ENCODE measurements around the gene OR52D1. TPM values are rescaled to one million over a fixed set of nuclear protein-coding genes. Genes with fewer than 3 reads are reported as not detected.

The OR52D1 gene
- total RNA-seq, 1 donor from 2014 or later = not detected

GRCh38 chr11:5527716-5528115, 39.2 kb downstream of the OR52D1 start:
- intact Hi-C loops (cut with DNase I) = no loop called here
- H3K27ac ChIP-seq = no peak overlapping the region

GRCh38 chr11:5528495-5528894, 40.0 kb downstream of the OR52D1 start:
- TF ChIP-seq, protein P1, sequence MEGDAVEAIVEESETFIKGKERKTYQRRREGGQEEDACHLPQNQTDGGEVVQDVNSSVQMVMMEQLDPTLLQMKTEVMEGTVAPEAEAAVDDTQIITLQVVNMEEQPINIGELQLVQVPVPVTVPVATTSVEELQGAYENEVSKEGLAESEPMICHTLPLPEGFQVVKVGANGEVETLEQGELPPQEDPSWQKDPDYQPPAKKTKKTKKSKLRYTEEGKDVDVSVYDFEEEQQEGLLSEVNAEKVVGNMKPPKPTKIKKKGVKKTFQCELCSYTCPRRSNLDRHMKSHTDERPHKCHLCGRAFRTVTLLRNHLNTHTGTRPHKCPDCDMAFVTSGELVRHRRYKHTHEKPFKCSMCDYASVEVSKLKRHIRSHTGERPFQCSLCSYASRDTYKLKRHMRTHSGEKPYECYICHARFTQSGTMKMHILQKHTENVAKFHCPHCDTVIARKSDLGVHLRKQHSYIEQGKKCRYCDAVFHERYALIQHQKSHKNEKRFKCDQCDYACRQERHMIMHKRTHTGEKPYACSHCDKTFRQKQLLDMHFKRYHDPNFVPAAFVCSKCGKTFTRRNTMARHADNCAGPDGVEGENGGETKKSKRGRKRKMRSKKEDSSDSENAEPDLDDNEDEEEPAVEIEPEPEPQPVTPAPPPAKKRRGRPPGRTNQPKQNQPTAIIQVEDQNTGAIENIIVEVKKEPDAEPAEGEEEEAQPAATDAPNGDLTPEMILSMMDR (IDR thresholded peaks at IDR 0.05) = no peak
- Histone ChIP-seq H3K4me1 (no peaks in the 10 kb centered on the region), H3K27me3 (no peaks in the 10 kb centered on the region), H3K27ac (no peak overlapping the region), H3K36me3 (no peaks in the 10 kb centered on the region), H3K9me3 (no peaks in the 10 kb centered on the region), H3K4me3 (no peak overlapping the region)
- intact Hi-C loops (cut with DNase I) = no loop called here
- ATAC-seq (no peak), DNase-seq (no peak)

More at GRCh38 chr11:5527716-5528115, 39.2 kb downstream of the OR52D1 start:
- Histone ChIP-seq H3K36me3 (no peaks in the 10 kb centered on the region), H3K4me3 (no peak overlapping the region), H3K4me1 (no peaks in the 10 kb centered on the region), H3K9me3 (no peaks in the 10 kb centered on the region), H3K27me3 (no peaks in the 10 kb centered on the region)
- DNase-seq = no peak
- ATAC-seq = no peak
- TF ChIP-seq, protein P1 (IDR thresholded peaks at IDR 0.05) = no peak

- no peaks in the 10 kb centered on the region for H3K36me3 ChIP-seq
- H3K4me1 ChIP-seq = no peaks in the 10 kb centered on the region
- TF ChIP-seq, protein P1 (IDR thresholded peaks at IDR 0.05) = no peak
- H3K27ac ChIP-seq = no peak overlapping the region
- no peaks in the 10 kb centered on the region for H3K9me3 ChIP-seq
- intact Hi-C loops (cut with DNase I) = no loop called here
- no peak overlapping the region for H3K4me3 ChIP-seq
- H3K27me3 ChIP-seq = no peaks in the 10 kb centered on the region
- no peak for DNase-seq
- no peak for ATAC-seq
Measured at GRCh38 chr11:5531053-5531831, 42.8 kb downstream of the OR52D1 start.

GRCh38 chr11:5534046-5534445, 45.6 kb downstream of the OR52D1 start:
- no peak for ATAC-seq
- Histone ChIP-seq H3K4me1 (no peaks in the 10 kb centered on the region), H3K36me3 (no peaks in the 10 kb centered on the region), H3K27me3 (no peaks in the 10 kb centered on the region), H3K9me3 (no peaks in the 10 kb centered on the region), H3K27ac (no peak overlapping the region), H3K4me3 (no peak overlapping the region)
- DNase-seq = no peak
- TF ChIP-seq, protein P1 (IDR thresholded peaks at IDR 0.05) = no peak
- intact Hi-C loops (cut with DNase I) = no loop called here

DNA sequence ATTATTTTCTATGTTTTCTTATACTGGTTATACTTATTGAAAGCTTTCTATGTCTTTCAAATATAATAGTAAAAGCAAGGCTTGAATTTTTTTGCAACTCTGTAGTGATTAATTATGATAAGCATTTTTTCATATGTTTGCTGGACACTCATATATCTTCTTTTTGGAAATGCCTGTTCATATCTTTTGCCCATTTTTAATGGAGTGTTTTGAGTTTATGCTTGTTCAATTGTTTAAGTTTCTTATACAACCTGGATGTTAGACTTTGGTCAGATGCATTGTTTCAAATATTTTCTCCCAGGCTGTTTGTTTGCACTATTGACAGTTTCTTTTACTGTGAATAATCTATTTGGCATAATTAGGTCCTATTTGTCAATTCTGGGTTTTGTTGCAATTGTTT, 48.0 kb downstream of the OR52D1 start:
- Histone ChIP-seq H3K9me3 (no peaks in the 10 kb centered on the region), H3K27me3 (no peaks in the 10 kb centered on the region), H3K4me1 (no peaks in the 10 kb centered on the region), H3K27ac (no peak overlapping the region), H3K36me3 (no peaks in the 10 kb centered on the region), H3K4me3 (no peak overlapping the region)
- DNase-seq (no peak), ATAC-seq (no peak)
- TF ChIP-seq, protein P1 (IDR thresholded peaks at IDR 0.05) = no peak
- intact Hi-C loops (cut with DNase I) = no loop called here

Other genes starting within 250 kb of the OR52D1 start
- not detected for gene HBG1, start 238.8 kb upstream of the OR52D1 start, total RNA-seq
- 1.0 TPM for gene HBG2, start 233.9 kb upstream of the OR52D1 start, total RNA-seq
- not detected for gene HBE1, start 218.7 kb upstream of the OR52D1 start, total RNA-seq
- not detected for gene OR51B4, start 186.7 kb upstream of the OR52D1 start, total RNA-seq
- gene OR51B2, start 164.4 kb upstream of the OR52D1 start, total RNA-seq = not detected
- not detected for gene OR51B5, start 145.2 kb upstream of the OR52D1 start, total RNA-seq
- not detected for gene OR51B6, start 137.2 kb upstream of the OR52D1 start, total RNA-seq
- not detected for gene OR51M1, start 104.9 kb upstream of the OR52D1 start, total RNA-seq
- not detected for gene OR51Q1, start 66.6 kb upstream of the OR52D1 start, total RNA-seq
- gene OR51I1, start 47.2 kb upstream of the OR52D1 start, total RNA-seq = not detected
- not detected for gene OR51I2, start 39.4 kb upstream of the OR52D1 start, total RNA-seq
- gene UBQLN3, start 21.3 kb downstream of the OR52D1 start, total RNA-seq = 0.14 TPM
- 0.72 TPM for gene UBQLNL, start 28.0 kb downstream of the OR52D1 start, total RNA-seq
- 0.90 TPM for gene OR52H1, start 59.9 kb downstream of the OR52D1 start, total RNA-seq
- gene OR52B6, start 92.2 kb downstream of the OR52D1 start, total RNA-seq = not detected
- gene TRIM6, start 108.0 kb downstream of the OR52D1 start, total RNA-seq = 2.4 TPM
- gene TRIM34, start 136.3 kb downstream of the OR52D1 start, total RNA-seq = 10.4 TPM
- gene TRIM5, start 196.4 kb downstream of the OR52D1 start, total RNA-seq = 44.4 TPM
- gene TRIM22, start 201.1 kb downstream of the OR52D1 start, total RNA-seq = 203 TPM
- 0.17 TPM for gene OR56B1, start 247.8 kb downstream of the OR52D1 start, total RNA-seq

Data from upper lobe of right lung (tissue), 1 donor.